Loucy (cell line): ENCODE measurements around the gene UGT2A1.

Experiments
- H2AFZ ChIP-seq: fragments of 200-600 bp; sonication (generic); 2 replicates; pipeline ENCODE4 v1.6.0; 2016; ENCODE audit warnings: antibody characterized with exemption, mild to moderate bottlenecking, low read length, moderate library complexity
- H3F3A ChIP-seq: fragments of 200-600 bp; 2 replicates; pipeline ENCODE4 v1.6.0; 2016; ENCODE audit warnings: antibody characterized with exemption, low read depth, mild to moderate bottlenecking
- H3K27me3 ChIP-seq: fragments of 200-600 bp; sonication (generic); 2 replicates; pipeline ENCODE4 v1.6.1; 2014; ENCODE audit warnings: low read length, mild to moderate bottlenecking; ENCODE audit not compliant: insufficient read depth, poor library complexity, severe bottlenecking
- H3K36me3 ChIP-seq: fragments of 200-600 bp; sonication (generic); 2 replicates; pipeline ENCODE4 v1.6.1; 2016; ENCODE audit warnings: low read length; ENCODE audit not compliant: insufficient read depth
- H3K4me1 ChIP-seq: fragments of 200-600 bp; sonication (generic); 2 replicates; pipeline ENCODE4 v1.5.1; 2014; ENCODE audit warnings: low read length, mild to moderate bottlenecking; ENCODE audit not compliant: insufficient read depth, poor library complexity, severe bottlenecking
- H3K4me2 ChIP-seq: fragments of 200-600 bp; sonication (generic); 2 replicates; pipeline ENCODE4 v1.6.0; 2014; ENCODE audit warnings: antibody characterized with exemption, low read length, low read depth, mild to moderate bottlenecking; ENCODE audit not compliant: poor library complexity, severe bottlenecking
- H3K4me3 ChIP-seq: fragments of 200-600 bp; sonication (generic); 2 replicates; pipeline ENCODE4 v1.5.1; 2014; ENCODE audit warnings: low read length, mild to moderate bottlenecking, mixed read lengths; ENCODE audit not compliant: poor library complexity, severe bottlenecking
- H3K79me2 ChIP-seq: fragments of 200-600 bp; sonication (generic); 2 replicates; pipeline ENCODE4 v1.6.1; 2014; ENCODE audit warnings: low read length; ENCODE audit not compliant: insufficient read depth
- H3K9ac ChIP-seq: fragments of 200-600 bp; sonication (generic); 2 replicates; pipeline ENCODE4 v1.6.0; 2014; ENCODE audit warnings: mild to moderate bottlenecking, low read depth, low read length, moderate library complexity; ENCODE audit not compliant: poor library complexity, severe bottlenecking
- H3K9me2 ChIP-seq: fragments of 200-600 bp; sonication (generic); replicated peaks from 2 replicates; pipeline ENCODE4 v1.6.1; 2016; ENCODE audit warnings: low read depth, low read length, mixed read lengths
- H3K9me3 ChIP-seq: fragments of 200-600 bp; sonication (generic); 2 replicates; pipeline ENCODE4 v1.6.1; 2014; ENCODE audit warnings: mild to moderate bottlenecking, antibody characterized with exemption, low read length, low read depth; ENCODE audit not compliant: insufficient read depth
- H4K20me1 ChIP-seq: fragments of 200-600 bp; sonication (generic); 2 replicates; pipeline ENCODE4 v1.6.0; 2014; ENCODE audit warnings: antibody characterized with exemption, low read length, mild to moderate bottlenecking; ENCODE audit not compliant: insufficient read depth, poor library complexity, severe bottlenecking
- EZH2phosphoT487 ChIP-seq: fragments of 200-600 bp; IDR thresholded peaks from 2 replicates; pipeline ENCODE4 v1.6.1; 2018; ENCODE audit warnings: antibody characterized with exemption, mild to moderate bottlenecking, moderate library complexity, borderline replicate concordance
- TF ChIP-seq, protein P1 (sequence below): fragments of 200-600 bp; sonication (generic); conservative IDR thresholded peaks from 2 replicates; pipeline ENCODE4 v1.5.1; 2014; ENCODE audit warnings: mild to moderate bottlenecking, antibody characterized with exemption, low read length

Gene UGT2A1

DNA sequence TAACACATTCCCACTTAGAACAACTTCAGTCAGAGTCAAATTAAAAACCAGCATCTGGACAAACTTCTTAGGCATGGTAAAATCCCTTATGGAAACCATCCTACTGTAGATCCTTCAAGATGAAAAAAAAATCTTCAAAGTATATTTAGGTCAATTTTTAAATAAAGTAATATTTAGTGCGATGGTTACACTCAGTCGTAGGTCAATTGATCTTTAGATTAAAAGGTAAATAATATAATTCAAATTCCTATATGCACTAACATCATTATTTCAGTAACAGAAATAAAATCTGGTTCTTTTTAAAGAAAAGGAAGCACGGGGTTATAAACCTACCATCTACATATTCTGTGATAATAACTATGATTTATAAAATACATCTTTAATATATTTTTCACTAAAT lies 13.5 kb downstream of the UGT2A1 start, which contains the start of gene UGT2A2:
TSS of gene UGT2A2 (minus strand) at position 101 of the 400 bp plus-strand sequence. CDS start at position 99, 2 bp downstream.
- no peaks in the 10 kb centered on the region for H4K20me1 ChIP-seq
- H3K4me1 ChIP-seq = no peaks in the 10 kb centered on the region
- H3K4me2 ChIP-seq = no peak within 1 kb of the TSS
- H3K79me2 ChIP-seq = no peaks in the 10 kb centered on the region
- H3F3A ChIP-seq = no peaks in the 10 kb centered on the region
- no peak within 1 kb of the TSS for H2AFZ ChIP-seq
- H3K9me3 ChIP-seq = no peaks in the 10 kb centered on the region
- TF ChIP-seq, protein P1, sequence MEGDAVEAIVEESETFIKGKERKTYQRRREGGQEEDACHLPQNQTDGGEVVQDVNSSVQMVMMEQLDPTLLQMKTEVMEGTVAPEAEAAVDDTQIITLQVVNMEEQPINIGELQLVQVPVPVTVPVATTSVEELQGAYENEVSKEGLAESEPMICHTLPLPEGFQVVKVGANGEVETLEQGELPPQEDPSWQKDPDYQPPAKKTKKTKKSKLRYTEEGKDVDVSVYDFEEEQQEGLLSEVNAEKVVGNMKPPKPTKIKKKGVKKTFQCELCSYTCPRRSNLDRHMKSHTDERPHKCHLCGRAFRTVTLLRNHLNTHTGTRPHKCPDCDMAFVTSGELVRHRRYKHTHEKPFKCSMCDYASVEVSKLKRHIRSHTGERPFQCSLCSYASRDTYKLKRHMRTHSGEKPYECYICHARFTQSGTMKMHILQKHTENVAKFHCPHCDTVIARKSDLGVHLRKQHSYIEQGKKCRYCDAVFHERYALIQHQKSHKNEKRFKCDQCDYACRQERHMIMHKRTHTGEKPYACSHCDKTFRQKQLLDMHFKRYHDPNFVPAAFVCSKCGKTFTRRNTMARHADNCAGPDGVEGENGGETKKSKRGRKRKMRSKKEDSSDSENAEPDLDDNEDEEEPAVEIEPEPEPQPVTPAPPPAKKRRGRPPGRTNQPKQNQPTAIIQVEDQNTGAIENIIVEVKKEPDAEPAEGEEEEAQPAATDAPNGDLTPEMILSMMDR = no peak
- no peak for TF ChIP-seq EZH2phosphoT487
- H3K36me3 ChIP-seq = no peaks in the 10 kb centered on the region
- no peak within 1 kb of the TSS for H3K4me3 ChIP-seq
- no peak within 1 kb of the TSS for H3K9ac ChIP-seq
- no peaks in the 10 kb centered on the region for H3K9me2 ChIP-seq
- no peaks in the 10 kb centered on the region for H3K27me3 ChIP-seq

DNA sequence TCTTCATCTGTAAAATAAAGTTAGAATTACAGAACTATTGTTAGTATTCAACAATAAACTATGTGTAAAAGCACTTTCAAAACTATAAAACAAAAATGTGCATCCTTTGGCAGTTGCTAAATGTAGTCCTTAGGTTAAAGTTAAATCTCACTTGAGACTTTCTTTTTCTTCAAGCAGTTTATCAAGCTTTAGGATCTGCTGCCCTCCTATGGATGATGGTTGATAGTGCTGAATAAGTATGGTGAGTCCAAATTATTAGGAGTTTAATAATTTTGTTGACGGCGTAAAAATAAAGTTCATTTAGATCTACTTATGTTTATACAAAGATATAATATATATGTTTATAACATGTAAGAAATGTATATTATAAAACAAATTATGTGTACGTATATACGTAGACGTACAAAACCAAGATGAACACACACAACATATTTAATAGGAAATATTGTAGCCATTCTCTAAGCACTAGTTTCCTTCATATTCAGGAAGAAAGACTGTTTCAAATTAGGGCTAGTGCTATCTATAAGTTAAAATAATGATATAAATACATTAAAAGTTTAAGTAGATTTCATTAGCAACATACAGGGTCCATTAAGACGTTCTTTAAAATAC lies 35.9 kb downstream of the UGT2A1 start:
- H3K4me3 ChIP-seq = no peak overlapping the region
- no peaks in the 10 kb centered on the region for H3K36me3 ChIP-seq
- H2AFZ ChIP-seq = no peak overlapping the region
- no peaks in the 10 kb centered on the region for H4K20me1 ChIP-seq
- no peak overlapping the region for H3K9ac ChIP-seq
- H3F3A ChIP-seq = no peaks in the 10 kb centered on the region
- H3K27me3 ChIP-seq = no peaks in the 10 kb centered on the region
- no peaks in the 10 kb centered on the region for H3K9me2 ChIP-seq
- H3K4me1 ChIP-seq = no peaks in the 10 kb centered on the region
- no peaks in the 10 kb centered on the region for H3K79me2 ChIP-seq
- no peaks in the 10 kb centered on the region for H3K9me3 ChIP-seq
- peak overlapping the region; percentile 21 for H3K4me2 ChIP-seq
- TF ChIP-seq, protein P1 = peak; percentile 67
- no peak for TF ChIP-seq EZH2phosphoT487

DNA sequence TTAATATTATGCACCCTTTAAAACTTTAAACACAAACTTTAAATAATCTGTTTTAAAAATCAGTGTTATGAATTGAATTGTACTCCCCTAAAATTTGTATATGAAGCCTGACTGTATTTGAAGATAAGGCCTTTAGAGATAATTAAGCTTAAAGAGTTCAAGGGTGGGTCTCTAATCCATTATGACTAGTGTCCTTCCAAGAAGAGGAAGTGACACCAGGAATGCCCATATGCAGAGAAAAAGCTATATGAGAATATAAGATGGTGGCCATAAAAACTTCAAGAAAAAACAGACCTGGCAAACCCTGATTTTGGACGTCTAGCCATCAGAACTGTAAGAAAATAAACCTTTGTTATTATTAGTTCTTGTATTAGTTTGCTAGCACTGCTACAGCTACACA lies 42.6 kb downstream of the UGT2A1 start:
- H3K9ac ChIP-seq = no peak overlapping the region
- H3K79me2 ChIP-seq = no peaks in the 10 kb centered on the region
- no peak overlapping the region for H2AFZ ChIP-seq
- no peaks in the 10 kb centered on the region for H3F3A ChIP-seq
- H3K36me3 ChIP-seq = no peaks in the 10 kb centered on the region
- H3K4me2 ChIP-seq = no peak overlapping the region
- H4K20me1 ChIP-seq = no peaks in the 10 kb centered on the region
- H3K4me3 ChIP-seq = no peak overlapping the region
- H3K27me3 ChIP-seq = no peaks in the 10 kb centered on the region
- H3K9me2 ChIP-seq = no peaks in the 10 kb centered on the region; the same call in 1 of the 2 replicates
- TF ChIP-seq, protein P1 = no peak
- TF ChIP-seq EZH2phosphoT487 = no peak
- H3K4me1 ChIP-seq = no peaks in the 10 kb centered on the region
- H3K9me3 ChIP-seq = no peaks in the 10 kb centered on the region
